ENCODE results near the gene TSPAN16. TPM values are rescaled to one million over a fixed set of nuclear protein-coding genes. Genes with fewer than 3 reads are reported as not detected.

The TSPAN16 gene
- total and polyA plus RNA-seq, 2 of the 13 experiments (the other 11 are each of a cell fraction or from before 2014, with no cell fraction given): not detected

GRCh38 chr19:11355160-11356073, 59.5 kb downstream of the TSPAN16 start, which contains the start of gene PLPPR2 (continued):
- TF ChIP-seq ZNF337 (CRISPR knock-in tag; IDR thresholded peaks at IDR 0.05; ENCODE audit: borderline replicate concordance, low read depth) (no peak), NCOA2 (CRISPR knock-in tag; IDR thresholded peaks at IDR 0.05) (no peak), NFRKB (IDR thresholded peaks at IDR 0.05) (no peak), MIER2 (CRISPR knock-in tag; IDR thresholded peaks at IDR 0.05) (no peak), ZNF251 (CRISPR knock-in tag; IDR thresholded peaks at IDR 0.05) (no peak), AKAP8 (CRISPR knock-in tag; IDR thresholded peaks at IDR 0.05) (no peak; the same call in 1 of the 2 replicates), FOXC1 (CRISPR knock-in tag; IDR thresholded peaks at IDR 0.05; ENCODE audit: borderline replicate concordance) (no peak), SRF (IDR thresholded peaks at IDR 0.05; ENCODE audit: low read depth, low read length) (peak; percentile 38; the same call in 1 of the 2 replicates), ZNF788 (CRISPR knock-in tag; IDR thresholded peaks at IDR 0.05; ENCODE audit: borderline replicate concordance) (no peak), REXO4 (CRISPR knock-in tag; IDR thresholded peaks at IDR 0.05; ENCODE audit: borderline replicate concordance) (no peak), ZBTB3 (CRISPR knock-in tag; IDR thresholded peaks at IDR 0.05; ENCODE audit: borderline replicate concordance, low read depth) (no peak), PHF21A (CRISPR knock-in tag; IDR thresholded peaks at IDR 0.05) (no peak), TGIF2 (CRISPR knock-in tag; IDR thresholded peaks at IDR 0.05) (no peak), GATAD2A (CRISPR knock-in tag; IDR thresholded peaks at IDR 0.05) (no peak), MXD1 (CRISPR knock-in tag; IDR thresholded peaks at IDR 0.05) (no peak), KAT8 (CRISPR knock-in tag; IDR thresholded peaks at IDR 0.05) (no peak), ZBTB42 (CRISPR knock-in tag; IDR thresholded peaks at IDR 0.05) (no peak), TRIM24 (CRISPR knock-in tag; IDR thresholded peaks at IDR 0.05) (no peak), ZNF326 (CRISPR knock-in tag; IDR thresholded peaks at IDR 0.05; ENCODE audit: borderline replicate concordance) (no peak), TFE3 (CRISPR knock-in tag; IDR thresholded peaks at IDR 0.05) (no peak), SAP130 (CRISPR knock-in tag; IDR thresholded peaks at IDR 0.05; ENCODE audit: low read depth) (peak; percentile 25; the same call in 1 of the 2 replicates), PRDM10 (CRISPR knock-in tag; IDR thresholded peaks at IDR 0.05; ENCODE audit: low read depth) (no peak), ZNF232 (CRISPR knock-in tag; IDR thresholded peaks at IDR 0.05; ENCODE audit: borderline replicate concordance) (no peak), RXRB (CRISPR knock-in tag; IDR thresholded peaks at IDR 0.05; ENCODE audit: borderline replicate concordance) (no peak), NR1H2 (CRISPR knock-in tag; IDR thresholded peaks at IDR 0.05; ENCODE audit: borderline replicate concordance, low read depth) (no peak), KDM2A (CRISPR knock-in tag; IDR thresholded peaks at IDR 0.05; ENCODE audit: borderline replicate concordance, low read depth) (peak; percentile 74)
